HG03571 (cell line): ENCODE results near the gene ANO3.
"Not testable (repeated sequence)": the region's sequence is repeated elsewhere in the genome, so short reads cannot be mapped to it uniquely, and the experiment has no call there.

Experiments used
- ATAC-seq: cut with Tn5 transposase; IDR thresholded peaks from one replicate; pipeline ENCODE4 v1.9.1; 2021; ENCODE audit not compliant: unreplicated experiment

Gene ANO3

GRCh38 chr11:26331911-26332571 lies at the start of gene ANO3:
Gene ANO3 (plus strand): TSS chr11:26332130. CDS start chr11:26332276, 146 bp downstream.
- peak; percentile 95 for ATAC-seq

- no peak for ATAC-seq
Measured at GRCh38 chr11:26283852-26284408, 48.0 kb upstream of the ANO3 start.

DNA sequence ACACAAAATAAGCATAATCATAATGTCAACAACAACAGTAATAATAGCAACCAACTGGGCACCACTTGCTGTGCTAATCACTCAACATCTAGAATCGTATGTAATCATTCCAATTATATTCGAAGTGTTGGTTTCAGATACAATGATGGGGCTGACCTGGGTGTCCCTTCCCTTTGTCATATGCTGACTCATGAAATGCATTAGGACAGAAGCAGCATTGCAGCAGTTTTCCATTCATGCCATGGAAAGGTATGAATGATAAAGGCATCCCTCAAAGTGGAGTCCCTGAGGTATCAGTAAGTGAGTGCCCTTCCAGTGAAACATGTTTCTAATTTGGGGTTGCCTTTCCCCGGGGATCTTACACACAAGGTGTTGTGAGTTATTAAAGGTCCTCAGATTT lies 46.3 kb upstream of the ANO3 start:
- ATAC-seq: no peak

GRCh38 chr11:26286472-26287066 lies 45.4 kb upstream of the ANO3 start:
- peak; percentile 67 for ATAC-seq

GRCh38 chr11:26287067-26287518 lies 44.8 kb upstream of the ANO3 start:
- ATAC-seq: no peak

- no peak for ATAC-seq
Measured at GRCh38 chr11:26297189-26297975, 34.5 kb upstream of the ANO3 start.

DNA sequence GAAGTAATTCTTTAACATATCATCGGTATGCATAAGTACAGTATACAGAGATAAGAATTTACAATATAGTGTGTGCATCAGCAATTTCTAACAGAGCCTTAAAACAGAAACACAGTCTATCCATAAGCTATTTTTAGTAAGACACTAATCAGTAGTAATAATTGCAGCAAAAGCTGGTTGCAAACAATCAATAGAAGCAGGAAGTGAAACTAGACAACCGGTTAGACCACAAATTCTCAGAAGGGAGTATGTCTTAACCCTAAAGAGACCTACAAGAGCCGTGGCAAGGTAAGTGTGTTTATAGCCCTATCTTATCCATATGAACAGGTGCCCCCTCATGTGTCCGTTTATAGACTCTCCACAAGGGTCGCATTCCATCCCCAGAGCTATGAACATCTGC lies 15.6 kb upstream of the ANO3 start:
- not testable (repeated sequence) for ATAC-seq

DNA sequence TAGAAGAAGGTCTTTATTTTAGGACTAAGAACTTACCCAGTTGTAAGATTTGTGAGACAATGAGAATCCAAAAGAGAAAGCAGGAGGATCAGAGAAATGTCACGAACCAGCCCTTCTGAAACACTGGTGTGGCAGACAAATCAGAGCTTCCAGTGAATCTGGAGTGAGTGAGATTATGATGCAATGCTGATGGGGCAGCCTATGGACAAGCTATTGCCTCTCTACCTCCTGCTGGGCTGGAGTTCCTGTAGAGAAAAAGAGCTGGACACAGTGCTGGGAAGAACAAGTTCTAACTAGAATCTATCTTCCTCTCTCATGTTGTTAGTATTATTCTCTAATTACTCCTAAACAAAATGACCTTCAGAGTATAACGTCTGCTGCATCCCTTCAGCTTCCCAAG lies 12.0 kb upstream of the ANO3 start:
- ATAC-seq: no peak

GRCh38 chr11:26321516-26321915 lies 10.4 kb upstream of the ANO3 start:
- no peak for ATAC-seq

- ATAC-seq: no peak
Measured at GRCh38 chr11:26322335-26323067, 9.4 kb upstream of the ANO3 start.

- no peak for ATAC-seq
Measured at GRCh38 chr11:26323837-26324236, 8.1 kb upstream of the ANO3 start.

GRCh38 chr11:26324270-26324669 lies 7.7 kb upstream of the ANO3 start:
- no peak for ATAC-seq

GRCh38 chr11:26326793-26327400 lies 5.0 kb upstream of the ANO3 start:
- ATAC-seq: no peak

DNA sequence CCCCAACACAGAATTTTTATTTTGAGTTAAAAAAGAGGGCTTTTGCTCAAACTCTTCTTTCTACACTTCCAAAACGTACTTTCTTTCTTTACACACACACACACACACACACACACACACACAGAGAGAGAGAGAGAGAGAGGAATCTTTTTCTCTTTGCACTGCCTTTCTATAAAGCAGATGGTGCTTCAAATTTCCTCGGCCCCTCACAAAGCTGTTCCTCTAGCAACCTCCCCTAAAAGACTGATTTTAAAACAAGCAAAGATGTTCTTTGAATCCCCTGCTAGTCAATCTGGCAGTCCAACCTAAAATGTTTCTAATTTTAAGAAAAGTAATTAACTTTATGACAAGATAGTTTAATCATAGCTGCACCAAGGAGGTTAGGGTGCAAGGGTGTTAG lies 2.7 kb upstream of the ANO3 start:
- ATAC-seq: no peak

DNA sequence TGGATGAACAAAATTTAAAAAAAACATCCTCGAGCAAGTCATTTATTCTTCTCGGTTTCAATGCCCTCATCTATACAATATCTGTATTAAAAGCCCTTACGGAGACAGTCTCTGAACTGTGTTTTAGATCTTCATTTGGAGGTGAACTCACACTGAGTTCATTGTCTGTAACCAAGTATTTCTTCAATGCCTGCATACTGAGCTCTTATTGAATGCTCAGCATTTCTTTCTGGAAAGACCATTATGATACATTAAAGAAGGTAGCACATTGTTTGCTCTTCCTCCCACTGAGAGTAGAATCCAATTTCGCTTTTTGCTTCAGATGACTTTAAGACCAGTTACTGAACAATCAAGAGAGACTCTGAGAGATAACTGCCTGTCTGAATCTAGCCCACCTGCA lies 1.7 kb upstream of the ANO3 start:
- ATAC-seq: no peak

DNA sequence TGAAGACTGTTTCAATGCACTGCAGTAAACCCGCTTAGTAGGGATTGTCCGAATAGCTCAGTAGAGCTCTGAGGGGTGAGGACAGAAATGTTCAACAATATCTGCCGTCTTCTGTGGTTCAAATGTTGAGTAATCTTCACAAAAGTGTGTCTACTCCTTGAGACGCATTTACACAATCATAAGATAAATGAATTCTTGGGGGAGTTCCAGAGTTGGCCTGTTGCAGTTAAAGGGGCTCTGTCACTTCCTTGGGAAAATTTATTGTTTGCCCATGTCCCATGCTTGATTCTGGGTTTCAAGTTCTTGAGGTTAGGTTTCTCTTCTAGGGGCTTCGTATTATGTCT lies 614 bp downstream of the ANO3 start:
- ATAC-seq: no peak

DNA sequence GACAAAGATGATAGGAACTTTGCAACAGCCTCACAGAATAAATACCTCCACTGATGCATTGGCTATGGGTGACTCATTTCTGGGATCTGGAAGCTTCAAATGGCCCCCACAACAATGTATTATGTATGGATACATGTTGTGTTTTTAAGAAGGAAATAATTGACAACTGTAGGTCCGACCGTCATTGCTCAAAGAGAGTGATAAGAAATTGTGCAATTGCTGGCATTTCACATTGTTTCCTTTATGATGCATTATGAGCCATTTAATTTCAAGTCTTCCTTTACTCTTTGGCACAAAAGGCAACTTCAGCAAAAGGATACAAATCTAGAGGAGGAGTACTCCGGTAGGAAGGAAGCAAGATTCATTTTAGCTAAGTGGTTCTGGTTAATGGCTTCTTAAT lies 2.0 kb downstream of the ANO3 start:
- ATAC-seq: no peak

DNA sequence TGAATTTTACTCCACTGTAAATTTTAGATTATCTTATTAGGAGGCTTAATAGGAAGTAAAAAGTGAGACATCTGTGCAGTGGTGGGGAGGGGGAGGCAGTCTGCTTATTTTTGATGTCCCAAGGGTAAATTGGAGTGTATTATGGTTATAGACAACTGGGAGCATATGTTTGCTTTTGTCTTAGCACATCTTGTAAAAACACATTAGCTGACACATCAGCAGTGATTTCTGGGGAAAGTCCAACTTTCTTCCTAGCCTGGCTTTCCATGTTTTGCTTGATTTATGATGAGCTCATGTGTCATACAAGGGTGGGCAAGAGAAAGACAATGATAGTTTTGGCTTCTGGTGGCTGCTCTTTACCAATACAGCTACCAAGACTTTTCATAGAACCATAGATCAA lies 4.0 kb downstream of the ANO3 start:
- ATAC-seq: no peak

DNA sequence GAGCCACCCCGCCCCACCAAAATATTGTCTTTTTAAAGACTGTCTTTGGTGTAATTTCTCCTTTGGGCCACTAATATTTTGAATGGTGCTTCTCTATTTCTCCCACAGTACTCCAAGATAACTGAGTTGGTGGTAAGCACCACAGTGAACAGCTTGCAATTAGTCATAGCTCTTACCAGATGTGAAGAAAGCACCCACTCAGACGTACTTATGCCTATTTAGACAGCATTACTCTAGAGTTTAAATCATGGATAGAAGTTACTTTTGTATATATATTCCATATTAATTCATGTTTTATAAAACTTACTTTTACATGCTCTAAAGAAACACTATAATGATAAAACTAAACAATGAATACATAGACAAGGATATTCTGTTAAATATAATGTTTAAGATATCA lies 12.7 kb downstream of the ANO3 start:
- ATAC-seq: no peak

DNA sequence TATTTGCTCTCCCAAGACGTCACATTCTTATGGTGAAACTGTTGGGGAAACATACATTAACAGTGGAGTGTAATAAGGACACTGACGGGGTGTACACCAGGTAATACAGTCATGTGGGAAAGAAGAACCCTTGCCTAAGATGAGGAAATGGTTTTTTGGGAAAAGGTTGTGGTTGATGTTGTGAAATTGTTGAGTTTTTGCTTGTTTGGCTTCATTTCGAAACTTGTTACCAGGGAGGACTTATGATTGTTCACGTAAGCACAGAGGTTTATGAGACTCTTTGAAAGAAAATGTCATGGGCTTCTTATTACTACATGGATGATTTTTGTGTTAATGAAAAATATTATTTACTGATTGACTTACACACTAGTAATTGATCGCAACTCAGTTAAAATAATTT lies 16.8 kb downstream of the ANO3 start:
- ATAC-seq: no peak

GRCh38 chr11:26350002-26350401 lies 18.1 kb downstream of the ANO3 start:
- ATAC-seq: no peak
